WTC11 (cell line): Measurements from ENCODE around the gene OGFOD3.

Experiments
- E2F4 ChIP-seq: sonication (generic); formaldehyde crosslinking; IDR thresholded peaks from 2 replicates; pipeline ENCODE4 v1.8.1; 2022; ENCODE audit warnings: low read depth, mild to moderate bottlenecking, moderate library complexity, missing genetic modification reagents, borderline replicate concordance
- FOXJ3 ChIP-seq: sonication (generic); formaldehyde crosslinking; IDR thresholded peaks from 2 replicates; pipeline ENCODE4 v1.9.0; 2021; ENCODE audit warnings: missing genetic modification reagents, mild to moderate bottlenecking, borderline replicate concordance
- IRF2 ChIP-seq: sonication (generic); formaldehyde crosslinking; IDR thresholded peaks from 2 replicates; pipeline ENCODE4 v1.8.0; 2022; ENCODE audit warnings: low read depth, missing genetic modification reagents, borderline replicate concordance
- ZBTB43 ChIP-seq: sonication (generic); formaldehyde crosslinking; IDR thresholded peaks from 2 replicates; pipeline ENCODE4 v1.8.1; 2023; ENCODE audit warnings: mild to moderate bottlenecking, missing genetic modification reagents
- ZSCAN18 ChIP-seq: fragments of 250-450 bp; sonication (Bioruptor Pico); IDR thresholded peaks from 2 replicates; pipeline ENCODE4 v2.1.2; 2022; ENCODE audit warnings: mild to moderate bottlenecking, moderate library complexity

GRCh38 chr17:82356845-82357355 is 61.5 kb downstream of the OGFOD3 start:
- TF ChIP-seq E2F4 (CRISPR knock-in tag) (no peak), ZBTB43 (no peak), ZSCAN18 (CRISPR knock-in tag) (no peak), FOXJ3 (CRISPR knock-in tag) (no peak), IRF2 (CRISPR knock-in tag) (no peak)
